Measurements from ENCODE around the gene SMIM36. TPM values are rescaled to one million over a fixed set of nuclear protein-coding genes. Genes with fewer than 3 reads are reported as not detected.

The SMIM36 gene
- total RNA-seq, 2 donors from 2014 or later: not detected

DNA sequence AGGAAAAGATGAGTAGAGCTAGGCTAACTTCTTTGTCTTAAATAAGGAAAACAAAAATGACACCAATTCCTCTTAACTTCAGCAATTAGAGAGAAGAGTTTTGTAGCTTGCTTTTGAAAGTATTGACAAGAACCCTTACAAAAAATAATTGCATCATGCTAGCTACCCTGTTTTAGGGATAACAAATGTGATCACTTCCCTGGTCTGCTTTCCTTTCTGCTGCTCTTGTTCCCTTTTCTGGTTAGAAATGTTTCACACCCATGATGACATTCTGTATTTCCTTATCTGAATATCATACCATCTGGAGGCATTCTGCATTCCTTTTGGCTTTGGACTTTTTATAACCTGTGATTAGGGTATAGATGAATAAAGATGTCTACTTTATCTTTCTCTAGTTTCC lies 9.9 kb upstream of the SMIM36 start:
- no peaks in the 10 kb centered on the region for H3K27me3 Mint-ChIP-seq (ENCODE audit: insufficient read depth)
- H3K4me3 Mint-ChIP-seq: no peak overlapping the region
- Histone ChIP-seq H3K4me1 (ENCODE audit: control insufficient read depth, insufficient read depth, low read length) (no peaks in the 10 kb centered on the region), H3K27me3 (ENCODE audit: control insufficient read depth, insufficient read depth, low read length, poor library complexity, severe bottlenecking) (no peaks in the 10 kb centered on the region), H3K4me3 (ENCODE audit: low read length) (no peak overlapping the region), H3K36me3 (ENCODE audit: control insufficient read depth, insufficient read depth, low read length) (no peaks in the 10 kb centered on the region), H3K9ac (ENCODE audit: extremely low read depth, low read length, poor library complexity, severe bottlenecking) (no peak overlapping the region), H3K27ac (ENCODE audit: low read depth, low read length) (no peak overlapping the region), H3K9me3 (ENCODE audit: control insufficient read depth, low read length) (no peaks in the 10 kb centered on the region)
- H3K27ac Mint-ChIP-seq: no peak overlapping the region
- TF ChIP-seq, protein P1, sequence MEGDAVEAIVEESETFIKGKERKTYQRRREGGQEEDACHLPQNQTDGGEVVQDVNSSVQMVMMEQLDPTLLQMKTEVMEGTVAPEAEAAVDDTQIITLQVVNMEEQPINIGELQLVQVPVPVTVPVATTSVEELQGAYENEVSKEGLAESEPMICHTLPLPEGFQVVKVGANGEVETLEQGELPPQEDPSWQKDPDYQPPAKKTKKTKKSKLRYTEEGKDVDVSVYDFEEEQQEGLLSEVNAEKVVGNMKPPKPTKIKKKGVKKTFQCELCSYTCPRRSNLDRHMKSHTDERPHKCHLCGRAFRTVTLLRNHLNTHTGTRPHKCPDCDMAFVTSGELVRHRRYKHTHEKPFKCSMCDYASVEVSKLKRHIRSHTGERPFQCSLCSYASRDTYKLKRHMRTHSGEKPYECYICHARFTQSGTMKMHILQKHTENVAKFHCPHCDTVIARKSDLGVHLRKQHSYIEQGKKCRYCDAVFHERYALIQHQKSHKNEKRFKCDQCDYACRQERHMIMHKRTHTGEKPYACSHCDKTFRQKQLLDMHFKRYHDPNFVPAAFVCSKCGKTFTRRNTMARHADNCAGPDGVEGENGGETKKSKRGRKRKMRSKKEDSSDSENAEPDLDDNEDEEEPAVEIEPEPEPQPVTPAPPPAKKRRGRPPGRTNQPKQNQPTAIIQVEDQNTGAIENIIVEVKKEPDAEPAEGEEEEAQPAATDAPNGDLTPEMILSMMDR (conservative IDR thresholded peaks at IDR 0.05): no peak
- no peak for DNase-seq
- no peaks in the 10 kb centered on the region for H3K9me3 Mint-ChIP-seq
- H3K4me1 Mint-ChIP-seq: no peaks in the 10 kb centered on the region
- no peaks in the 10 kb centered on the region for H3K36me3 Mint-ChIP-seq (ENCODE audit: low read depth)

DNA sequence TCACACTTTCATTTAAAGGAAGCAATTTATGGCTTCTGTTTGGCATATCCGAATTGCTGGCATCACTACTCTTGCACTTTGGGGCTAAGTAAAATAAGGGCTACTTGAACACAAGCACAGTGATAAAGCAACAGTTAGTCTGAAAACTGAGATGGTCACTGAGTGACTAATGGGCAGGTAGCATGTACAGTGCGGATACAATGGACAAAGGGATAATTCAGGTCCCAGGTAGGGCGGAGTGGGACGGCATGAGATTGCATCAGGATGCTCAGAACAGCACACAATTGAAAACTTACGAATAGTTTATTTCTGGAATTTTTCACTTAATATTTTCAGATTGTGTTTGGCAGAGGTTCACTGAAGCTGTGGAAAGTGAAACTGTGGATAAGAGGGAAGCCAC lies 9.2 kb upstream of the SMIM36 start:
- H3K9ac ChIP-seq (ENCODE audit: extremely low read depth, low read length, poor library complexity, severe bottlenecking): no peak overlapping the region
- no peak overlapping the region for H3K4me3 ChIP-seq (ENCODE audit: low read length)
- no peaks in the 10 kb centered on the region for H3K27me3 Mint-ChIP-seq (ENCODE audit: insufficient read depth)
- H3K9me3 Mint-ChIP-seq: no peaks in the 10 kb centered on the region
- no peak for DNase-seq
- H3K4me3 Mint-ChIP-seq: no peak overlapping the region
- H3K9me3 ChIP-seq (ENCODE audit: control insufficient read depth, low read length): no peaks in the 10 kb centered on the region
- H3K27me3 ChIP-seq (ENCODE audit: control insufficient read depth, insufficient read depth, low read length, poor library complexity, severe bottlenecking): no peaks in the 10 kb centered on the region
- TF ChIP-seq, protein P1 (conservative IDR thresholded peaks at IDR 0.05): no peak
- WGBS, 2 experiments (ENCODE audit: insufficient coverage in 1 of 2, insufficient read length in 1 of 2): 92 to 98% methylated on average over 5 of the region's 5 CpGs
- H3K4me1 ChIP-seq (ENCODE audit: control insufficient read depth, insufficient read depth, low read length): no peaks in the 10 kb centered on the region
- no peaks in the 10 kb centered on the region for H3K4me1 Mint-ChIP-seq
- H3K36me3 Mint-ChIP-seq (ENCODE audit: low read depth): no peaks in the 10 kb centered on the region
- H3K27ac Mint-ChIP-seq: no peak overlapping the region
- H3K27ac ChIP-seq (ENCODE audit: low read depth, low read length): no peak overlapping the region
- no peaks in the 10 kb centered on the region for H3K36me3 ChIP-seq (ENCODE audit: control insufficient read depth, insufficient read depth, low read length)

DNA sequence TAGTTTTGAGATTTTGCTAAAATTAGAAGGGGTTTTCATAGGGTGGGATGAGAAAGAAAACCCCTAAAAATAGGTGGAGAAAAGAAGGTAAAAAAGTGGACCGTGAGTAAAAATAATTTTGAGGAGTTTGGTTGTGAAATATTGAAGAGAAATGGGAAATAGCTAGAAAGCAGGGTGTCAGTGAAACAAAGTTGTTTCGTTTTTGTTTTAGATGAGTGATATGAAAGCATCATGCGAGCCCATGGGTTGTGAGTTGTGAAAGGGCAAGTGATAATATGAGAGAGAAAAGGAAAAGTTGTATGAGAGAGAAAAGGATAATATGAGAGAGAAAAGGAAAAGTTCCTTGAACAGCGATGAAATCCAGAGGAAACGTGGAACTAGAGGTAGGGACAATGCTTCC lies 7.3 kb upstream of the SMIM36 start:
- Mint-ChIP-seq H3K27ac (no peak overlapping the region), H3K4me1 (peaks cover 4% of the 10 kb centered on the region), H3K9me3 (no peaks in the 10 kb centered on the region), H3K36me3 (ENCODE audit: low read depth) (no peaks in the 10 kb centered on the region), H3K27me3 (ENCODE audit: insufficient read depth) (no peaks in the 10 kb centered on the region), H3K4me3 (no peak overlapping the region)
- WGBS, 2 experiments (ENCODE audit: insufficient coverage in 1 of 2, insufficient read length in 1 of 2): 76 to 88% methylated on average over 5 of the region's 5 CpGs
- Histone ChIP-seq H3K36me3 (ENCODE audit: control insufficient read depth, insufficient read depth, low read length) (no peaks in the 10 kb centered on the region), H3K27ac (ENCODE audit: low read depth, low read length) (no peak overlapping the region), H3K9ac (ENCODE audit: extremely low read depth, low read length, poor library complexity, severe bottlenecking) (no peak overlapping the region), H3K27me3 (ENCODE audit: control insufficient read depth, insufficient read depth, low read length, poor library complexity, severe bottlenecking) (no peaks in the 10 kb centered on the region), H3K4me1 (ENCODE audit: control insufficient read depth, insufficient read depth, low read length) (no peaks in the 10 kb centered on the region), H3K4me3 (ENCODE audit: low read length) (no peak overlapping the region), H3K9me3 (ENCODE audit: control insufficient read depth, low read length) (no peaks in the 10 kb centered on the region)
- no peak for DNase-seq
- TF ChIP-seq, protein P1 (conservative IDR thresholded peaks at IDR 0.05): no peak
